Activated CD4-positive, alpha-beta T cell treated with anti-CD3 and anti-CD28 coated beads, Interleukin-2, amount 10 ng/mL, durations not matched to agents 24 days and 14 days (primary cell): ENCODE results near the gene SOX11. TPM values are rescaled to one million over a fixed set of nuclear protein-coding genes. Genes with fewer than 3 reads are reported as not detected.

ENCODE experiments used
- DNase-seq: peaks from one replicate; pipeline ENCODE4 v3.0.0; 2022
- H3K27ac Mint-ChIP-seq: one replicate; pipeline ENCODE4 v1.8.0; 2022; ENCODE audit warnings: mild to moderate bottlenecking, mixed read lengths
- H3K27me3 Mint-ChIP-seq: one replicate; pipeline ENCODE4 v1.8.0; 2022; ENCODE audit warnings: mixed read lengths
- H3K36me3 Mint-ChIP-seq: one replicate; pipeline ENCODE4 v1.8.0; 2022; ENCODE audit warnings: low read depth, mild to moderate bottlenecking, mixed read lengths
- H3K4me1 Mint-ChIP-seq: one replicate; pipeline ENCODE4 v1.8.0; 2021; ENCODE audit warnings: mixed read lengths
- H3K4me3 Mint-ChIP-seq: one replicate; pipeline ENCODE4 v1.8.0; 2022; ENCODE audit warnings: mild to moderate bottlenecking, moderate library complexity, mixed read lengths
- H3K9me3 Mint-ChIP-seq: one replicate; pipeline ENCODE4 v1.8.0; 2021; ENCODE audit warnings: mixed read lengths
- intact Hi-C: fragments of 100-400 bp; cut with micrococcal nuclease; formaldehyde crosslinking; loops from one replicate; pipeline ENCODE4 v1.15.1; 2023
- total RNA-seq: library from RNA; stranded (reverse); gene quantifications from 2 replicates; pipeline ENCODE4 v1.2.3, GENCODE V29; 2022

Gene SOX11
- total RNA-seq, 1 donor from 2014 or later: not detected

DNA sequence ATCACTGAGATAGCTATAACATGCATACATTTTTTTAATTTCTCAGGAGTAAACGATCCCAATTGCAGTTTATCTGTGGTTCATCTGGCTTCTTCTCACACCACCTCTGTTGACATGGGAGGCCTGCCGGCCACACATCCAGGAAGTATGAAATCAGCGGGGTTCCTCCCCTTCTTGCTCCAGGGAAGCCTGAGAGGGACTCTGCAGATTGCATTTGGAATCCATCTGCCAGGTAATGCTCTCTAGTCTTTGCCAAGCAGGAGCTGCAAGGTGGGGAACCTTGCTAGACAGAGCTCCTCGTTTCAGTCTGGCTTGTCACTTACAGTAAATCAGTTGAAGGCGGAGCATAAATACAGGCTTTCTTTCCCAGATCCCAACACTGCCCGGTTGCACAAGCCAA, 49.9 kb downstream of the SOX11 start:
- Mint-ChIP-seq H3K36me3 (no peaks in the 10 kb centered on the region), H3K27ac (no peak overlapping the region), H3K4me3 (no peak overlapping the region), H3K27me3 (no peaks in the 10 kb centered on the region), H3K4me1 (no peaks in the 10 kb centered on the region), H3K9me3 (no peaks in the 10 kb centered on the region)
- intact Hi-C loops: no loop called here
- no peak for DNase-seq

DNA sequence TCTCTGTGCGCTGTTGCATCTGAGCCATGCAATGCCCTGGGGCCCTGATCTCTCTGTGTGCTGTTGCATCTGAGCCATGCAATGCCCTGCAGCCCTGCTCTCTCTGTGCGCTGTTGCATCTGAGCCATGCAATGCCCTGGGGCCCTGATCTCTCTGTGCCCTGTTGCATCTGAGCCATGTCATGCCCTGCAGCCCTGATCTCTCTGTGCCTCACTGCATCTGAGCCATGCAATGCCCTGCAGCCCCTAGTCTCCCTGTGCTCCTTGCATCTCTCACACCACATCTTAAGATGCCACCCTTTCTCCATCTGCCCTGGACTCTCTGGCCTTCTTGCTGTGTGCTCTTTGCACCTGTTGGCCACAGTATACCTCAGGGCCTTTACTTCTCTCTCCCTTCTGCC, 56.2 kb downstream of the SOX11 start:
- H3K36me3 Mint-ChIP-seq: no peaks in the 10 kb centered on the region
- no peak for DNase-seq
- no peak overlapping the region for H3K27ac Mint-ChIP-seq
- no peaks in the 10 kb centered on the region for H3K9me3 Mint-ChIP-seq
- H3K27me3 Mint-ChIP-seq: no peaks in the 10 kb centered on the region
- intact Hi-C loops: no loop called here
- H3K4me3 Mint-ChIP-seq: no peak overlapping the region
- H3K4me1 Mint-ChIP-seq: no peaks in the 10 kb centered on the region

DNA sequence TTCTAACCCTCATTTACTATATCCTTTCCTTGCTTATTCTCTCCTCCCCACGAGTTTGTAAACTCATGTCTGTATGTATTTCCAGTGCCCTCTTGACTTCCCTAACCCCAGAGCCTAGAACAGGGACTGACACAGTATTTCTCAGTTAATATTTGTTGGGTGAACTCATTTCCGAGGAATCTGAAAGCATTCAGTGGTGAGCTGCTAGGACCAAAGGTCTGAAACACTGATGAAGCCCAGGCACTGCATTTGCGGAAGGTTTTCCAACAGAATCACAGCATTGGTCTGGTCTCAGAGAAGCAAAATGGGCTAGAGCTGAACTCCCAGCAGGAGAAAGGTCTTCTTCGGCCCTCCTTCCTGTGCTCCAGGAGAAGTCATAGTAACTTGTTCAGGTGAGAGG, 56.8 kb downstream of the SOX11 start:
- Mint-ChIP-seq H3K27ac (no peak overlapping the region), H3K4me1 (no peaks in the 10 kb centered on the region), H3K27me3 (no peaks in the 10 kb centered on the region), H3K36me3 (no peaks in the 10 kb centered on the region), H3K9me3 (no peaks in the 10 kb centered on the region), H3K4me3 (no peak overlapping the region)
- intact Hi-C loops: no loop called here
- no peak for DNase-seq

DNA sequence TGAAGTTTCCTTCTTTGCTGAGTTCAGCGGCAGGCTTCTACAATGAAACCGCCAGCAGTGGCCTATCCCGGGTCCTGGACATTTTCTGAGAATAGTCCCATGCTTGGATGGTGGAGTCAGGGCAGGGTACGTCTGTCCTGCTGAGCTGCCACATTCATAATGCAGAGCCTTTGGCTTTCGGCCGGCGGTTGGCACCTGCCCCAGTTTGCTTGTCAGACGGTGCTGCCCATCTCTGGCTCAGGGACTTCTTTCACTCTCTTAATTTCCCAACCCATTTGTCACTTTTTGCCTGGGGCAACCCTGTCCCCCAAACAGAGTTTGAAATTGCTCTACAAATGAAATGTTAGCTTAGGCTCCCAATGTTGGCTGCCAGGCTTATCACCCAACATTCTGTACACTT, 57.2 kb downstream of the SOX11 start:
- intact Hi-C loops: no loop called here
- Mint-ChIP-seq H3K27ac (no peak overlapping the region), H3K27me3 (no peaks in the 10 kb centered on the region), H3K4me3 (no peak overlapping the region), H3K9me3 (no peaks in the 10 kb centered on the region), H3K4me1 (no peaks in the 10 kb centered on the region), H3K36me3 (no peaks in the 10 kb centered on the region)
- DNase-seq: no peak
